ENCODE data around the gene ZP2.

DNA sequence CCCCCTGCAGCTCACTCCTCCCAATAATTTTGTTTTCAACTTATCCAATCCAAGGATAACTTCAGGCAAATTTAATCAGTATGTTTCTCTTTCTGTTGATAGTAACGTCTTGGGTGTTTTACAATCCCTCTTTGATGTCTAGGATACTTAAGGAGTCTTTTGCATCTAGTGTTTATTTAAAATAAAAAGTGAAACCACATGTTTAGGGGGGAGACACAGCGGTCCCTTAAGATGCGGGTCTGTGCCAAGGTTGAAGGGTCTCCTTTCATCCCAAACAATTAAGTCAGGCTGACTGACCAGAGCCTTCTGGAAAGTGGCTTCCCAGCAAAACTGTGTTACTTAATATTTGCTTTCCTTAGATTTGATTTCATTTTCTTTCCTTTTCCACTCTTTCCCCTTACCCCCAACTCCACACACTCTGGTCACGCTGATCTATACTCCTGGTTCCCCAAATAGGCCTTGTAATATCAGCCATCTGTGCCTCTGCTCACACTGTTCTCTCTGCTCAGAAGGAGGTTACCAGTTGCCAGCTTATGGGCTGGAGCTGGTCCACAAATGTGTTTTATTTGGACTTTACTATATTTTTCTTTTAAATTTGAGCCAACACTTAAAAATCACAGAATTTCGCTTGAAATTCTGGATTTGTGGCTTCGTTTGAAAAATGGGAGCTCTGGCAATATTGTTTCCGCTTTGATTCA is 33.3 kb upstream of the ZP2 start:
- TF ChIP-seq, protein P1, sequence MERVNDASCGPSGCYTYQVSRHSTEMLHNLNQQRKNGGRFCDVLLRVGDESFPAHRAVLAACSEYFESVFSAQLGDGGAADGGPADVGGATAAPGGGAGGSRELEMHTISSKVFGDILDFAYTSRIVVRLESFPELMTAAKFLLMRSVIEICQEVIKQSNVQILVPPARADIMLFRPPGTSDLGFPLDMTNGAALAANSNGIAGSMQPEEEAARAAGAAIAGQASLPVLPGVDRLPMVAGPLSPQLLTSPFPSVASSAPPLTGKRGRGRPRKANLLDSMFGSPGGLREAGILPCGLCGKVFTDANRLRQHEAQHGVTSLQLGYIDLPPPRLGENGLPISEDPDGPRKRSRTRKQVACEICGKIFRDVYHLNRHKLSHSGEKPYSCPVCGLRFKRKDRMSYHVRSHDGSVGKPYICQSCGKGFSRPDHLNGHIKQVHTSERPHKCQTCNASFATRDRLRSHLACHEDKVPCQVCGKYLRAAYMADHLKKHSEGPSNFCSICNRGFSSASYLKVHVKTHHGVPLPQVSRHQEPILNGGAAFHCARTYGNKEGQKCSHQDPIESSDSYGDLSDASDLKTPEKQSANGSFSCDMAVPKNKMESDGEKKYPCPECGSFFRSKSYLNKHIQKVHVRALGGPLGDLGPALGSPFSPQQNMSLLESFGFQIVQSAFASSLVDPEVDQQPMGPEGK (CRISPR knock-in tag; IDR thresholded peaks at IDR 0.05; ENCODE audit: borderline replicate concordance), result no peak
- TF ChIP-seq ARNTL (CRISPR knock-in tag; IDR thresholded peaks at IDR 0.05; ENCODE audit: borderline replicate concordance, low read depth), result no peak
- no peak for TF ChIP-seq ESRRG (CRISPR knock-in tag; IDR thresholded peaks at IDR 0.05)
- no peak for TF ChIP-seq SNAI2 (CRISPR knock-in tag; IDR thresholded peaks at IDR 0.05)
- no peak for TF ChIP-seq ZFP30 (CRISPR knock-in tag; IDR thresholded peaks at IDR 0.05)
- no peak for TF ChIP-seq GLIS3 (CRISPR knock-in tag; IDR thresholded peaks at IDR 0.05)
- no peak for TF ChIP-seq TCF4 (CRISPR knock-in tag; IDR thresholded peaks at IDR 0.05; ENCODE audit: borderline replicate concordance)
- no peak for TF ChIP-seq ZFP3 (CRISPR knock-in tag; IDR thresholded peaks at IDR 0.05)
- TF ChIP-seq ZC3H10 (CRISPR knock-in tag; IDR thresholded peaks at IDR 0.05), result no peak
